Melanocyte of skin (primary cell): ENCODE results near the gene MYO1F. TPM values are rescaled to one million over a fixed set of nuclear protein-coding genes. Genes with fewer than 3 reads are reported as not detected.

Experiments used
- total RNA-seq, 2 donors: library from RNA; depleted of rRNA; stranded (reverse); fragments of >200 nt; gene quantifications; 2 replicates each; pipeline ENCODE4 v1.2.3, GENCODE V29; 2012

The MYO1F gene
- total RNA-seq, result 1 to 10 TPM; 1.0 to 1.3 TPM

DNA sequence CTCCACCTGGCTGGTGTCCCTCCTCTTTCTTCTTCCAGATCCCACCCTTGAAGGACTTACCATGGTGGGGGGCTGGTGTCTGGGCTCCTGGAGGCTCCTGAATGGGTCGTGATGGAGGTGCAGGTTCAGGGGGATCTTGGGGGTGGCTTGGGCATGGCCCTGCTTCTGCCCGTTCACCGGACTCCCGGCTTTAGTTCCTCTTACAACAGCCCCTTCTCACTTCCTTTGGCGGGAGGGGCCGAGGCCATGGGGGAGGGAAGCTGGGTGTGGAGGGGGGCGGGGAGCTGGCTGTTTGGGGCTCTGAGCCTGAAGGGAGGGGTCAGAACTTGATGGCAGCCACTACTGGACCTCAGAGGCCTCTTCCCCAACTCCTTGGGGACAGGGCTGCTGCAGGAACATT, at the start of gene MYO1F:
TSS of gene MYO1F (minus strand) at position 196 of the 400 bp plus-strand sequence. CDS start at position 63, 133 bp downstream.

DNA sequence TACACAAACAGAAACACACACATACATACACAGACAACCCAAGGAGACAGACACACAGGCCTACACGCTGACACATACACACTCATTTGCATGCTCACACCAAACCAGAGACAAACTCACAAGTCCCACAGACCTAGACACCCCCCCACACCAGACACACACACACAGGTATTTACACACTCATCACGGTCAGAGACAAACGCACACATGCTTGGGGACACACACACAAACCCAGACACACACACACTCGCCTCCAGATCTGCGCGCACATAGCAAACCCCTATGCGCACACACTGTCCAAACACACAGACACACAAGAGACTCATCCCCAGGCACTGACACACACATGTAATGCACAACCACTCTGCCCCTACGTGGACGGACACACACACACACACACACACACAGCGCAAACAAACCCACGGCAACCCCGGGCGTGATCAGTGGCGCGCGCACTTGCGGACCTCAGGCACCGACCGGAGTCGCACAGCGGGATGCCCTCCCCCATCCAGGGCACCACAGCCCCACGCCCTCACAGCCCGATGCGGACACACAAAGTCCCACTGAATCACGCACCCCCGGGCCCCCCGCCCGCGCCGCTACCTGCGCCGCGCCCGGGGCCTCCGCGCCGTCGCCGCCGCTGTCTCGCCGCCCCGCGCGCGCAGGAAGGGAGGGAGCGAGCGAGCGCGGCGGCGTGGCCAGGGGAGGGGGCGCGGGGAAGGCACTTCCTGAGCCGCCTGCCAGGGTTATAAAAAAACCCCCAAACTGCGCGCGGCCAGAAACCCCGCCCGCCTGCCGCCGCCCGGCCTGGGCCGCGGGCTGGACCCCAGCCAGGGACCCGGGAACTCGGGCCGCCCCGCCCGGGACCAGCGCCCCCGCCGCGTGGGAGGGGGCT, 33.0 kb upstream of the MYO1F start, which contains the start of gene ADAMTS10:
TSS of gene ADAMTS10 (minus strand) at position 675 of the 895 bp plus-strand sequence. CDS start 5,005 bp downstream, outside the sequence.

DNA sequence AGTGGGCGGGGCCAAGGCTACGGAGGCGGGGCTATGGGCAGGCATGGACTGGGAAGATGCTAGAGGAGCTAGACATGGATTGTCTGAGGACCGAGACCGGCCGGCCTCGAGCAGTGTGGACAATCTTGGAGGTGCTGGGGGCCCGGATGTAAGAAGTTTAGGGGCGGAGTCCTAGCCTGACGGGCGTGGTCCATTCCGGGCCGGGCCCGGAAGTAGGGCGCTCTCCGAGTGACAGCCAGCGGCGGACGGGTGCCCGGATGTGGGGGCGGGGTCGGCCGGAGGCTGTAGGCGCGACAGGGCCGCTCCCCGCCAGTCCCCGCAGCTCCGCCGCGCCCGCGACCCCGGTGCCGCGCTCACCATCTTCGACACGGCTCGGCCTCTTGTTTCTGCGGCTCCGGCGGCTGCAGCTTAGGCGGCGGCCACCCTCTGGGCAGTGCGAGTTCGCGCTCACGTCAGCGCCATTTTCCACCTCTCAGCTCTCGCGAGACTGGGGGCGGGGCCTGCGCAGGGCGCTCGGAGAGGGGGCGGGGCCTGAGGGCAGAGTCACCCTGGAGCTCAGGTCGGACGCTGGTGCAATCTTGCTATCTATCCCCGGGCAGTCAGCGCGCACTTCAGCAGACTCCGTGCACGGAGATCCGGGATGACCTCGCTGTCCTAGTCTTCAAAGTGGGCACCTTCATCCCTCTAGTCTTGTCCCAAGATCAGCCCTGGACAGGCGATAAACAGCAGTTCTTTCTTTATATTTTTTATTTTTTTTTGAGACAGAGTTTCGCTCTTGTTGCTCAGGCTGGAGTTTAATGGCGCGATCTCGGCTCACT, 63.3 kb downstream of the MYO1F start, which contains the start of gene ZNF414:
TSS of gene ZNF414 (minus strand) at position 481 of the 818 bp plus-strand sequence. CDS start at position 360, 121 bp downstream.

Other genes starting within 250 kb of the MYO1F start
- under 1 TPM; under 0.01 TPM for gene KANK3, start 234.2 kb downstream of the MYO1F start, total RNA-seq
- gene ANGPTL4, start 213.3 kb downstream of the MYO1F start, total RNA-seq, result 1 to 10 TPM in 1 of 2 donors, under 1 TPM in 1; 0.33 to 1.7 TPM
- gene RAB11B, start 187.1 kb downstream of the MYO1F start, total RNA-seq, result 10 to 100 TPM; 20.0 to 43.3 TPM
- 10 to 100 TPM; 76.3 to 89.8 TPM for gene MARCHF2, start 164.1 kb downstream of the MYO1F start, total RNA-seq
- gene HNRNPM, start 132.5 kb downstream of the MYO1F start, total RNA-seq, result 10 to 100 TPM; 37.2 to 64.3 TPM
- gene PRAM1, start 74.8 kb downstream of the MYO1F start, total RNA-seq, result not detected
- 1 to 10 TPM; 5.5 to 6.3 TPM for gene ZNF414, start 63.3 kb downstream of the MYO1F start, total RNA-seq
- 1 to 10 TPM in 1 of 2 donors, under 1 TPM in 1; 0.69 to 2.0 TPM for gene ADAMTS10, start 33.3 kb upstream of the MYO1F start, total RNA-seq
- gene NFILZ, start 53.2 kb upstream of the MYO1F start, total RNA-seq, result not detected
- gene ACTL9, start 121.4 kb upstream of the MYO1F start, total RNA-seq, result not detected
- gene OR2Z1, start 144.2 kb upstream of the MYO1F start, total RNA-seq, result not detected